H1 (cell line): ENCODE measurements around the gene LIFR. TPM values are rescaled to one million over a fixed set of nuclear protein-coding genes. Genes with fewer than 3 reads are reported as not detected.

ENCODE experiments used
- BCL11A ChIP-seq, 2 experiments: IDR thresholded peaks; one replicate each; pipeline ENCODE4 v1.6.1; 2011; ENCODE audit warnings: low read depth in 2 of 2, low read length in 2 of 2, mild to moderate bottlenecking in 2 of 2
- CBX5 ChIP-seq: fragments of 300-800, 300-1000 bp; sonication (generic); IDR thresholded peaks from 2 replicates; pipeline ENCODE4 v1.7.1; 2016; ENCODE audit warnings: antibody characterized with exemption, low read length, low read depth
- CBX8 ChIP-seq: fragments of 300-800, 300-1000 bp; sonication (generic); IDR thresholded peaks from 2 replicates; pipeline ENCODE4 v1.7.1; 2016; ENCODE audit warnings: low read depth, low read length, borderline replicate concordance
- EGR1 ChIP-seq: IDR thresholded peaks from 2 replicates; pipeline ENCODE4 v1.6.1; 2011; ENCODE audit warnings: low read depth, low read length, borderline replicate concordance
- KDM1A ChIP-seq: fragments of 200-600, 300-600 bp; sonication (generic); IDR thresholded peaks from 2 replicates; pipeline ENCODE4 v1.7.1; 2016; ENCODE audit warnings: mild to moderate bottlenecking, low read length, borderline replicate concordance
- TEAD4 ChIP-seq: IDR thresholded peaks from 2 replicates; pipeline ENCODE4 v1.6.1; 2012; ENCODE audit warnings: low read depth, low read length, inconsistent platforms, mixed read lengths
- YY1 ChIP-seq: IDR thresholded peaks from 2 replicates; pipeline ENCODE4 v1.6.1; 2011; ENCODE audit warnings: low read depth, mild to moderate bottlenecking, low read length
- polyA plus RNA-seq, 7 experiments: library from polyadenylated mRNA; depleted of rRNA in 3 of 7; stranded (reverse) in 5 of 7; unstranded in 2 of 7; fragments of >200 nt in 5 of 7; fragments of 200-250 nt in 2 of 7; gene quantifications; 1 replicate in 5 of 7; 2 replicates in 1 of 7; 4 replicates in 1 of 7; pipeline versions ENCODE4 v1.2.1 to v1.2.3, GENCODE V29; 2011 to 2013; ENCODE audit warnings: missing spikeins in 2 of 7, mixed read lengths in 2 of 7
- total RNA-seq: library from RNA; stranded (reverse); fragmentation: NEBNext Ultra II Directional; extraction: Animal tissue kit (Norgen Biotek cat#: 25700); gene quantifications from 2 replicates; pipeline ENCODE4 v1.2.1, GENCODE V29; 2021

Gene LIFR
- total and polyA plus RNA-seq, 2 of the 8 experiments (the other 6 are each of a cell fraction or from before 2014, with no cell fraction given), result 2.0 to 18.9 TPM

GRCh38 chr5:38559428-38559827 is 3.0 kb upstream of the LIFR start (continued):
- TF ChIP-seq CBX5 (no peak), TEAD4 (no peak), BCL11A (IDR thresholded peaks at IDR 0.05; ENCODE audit: low read depth in 2 of 2, low read length in 2 of 2) (no peak), EGR1 (no peak), KDM1A (no peak), CBX8 (no peak), YY1 (no peak)
